ENCODE results near the gene LIN28A.
"Not testable (repeated sequence)": the region's sequence is repeated elsewhere in the genome, so short reads cannot be mapped to it uniquely, and the experiment has no call there.

Gene LIN28A, protein sequence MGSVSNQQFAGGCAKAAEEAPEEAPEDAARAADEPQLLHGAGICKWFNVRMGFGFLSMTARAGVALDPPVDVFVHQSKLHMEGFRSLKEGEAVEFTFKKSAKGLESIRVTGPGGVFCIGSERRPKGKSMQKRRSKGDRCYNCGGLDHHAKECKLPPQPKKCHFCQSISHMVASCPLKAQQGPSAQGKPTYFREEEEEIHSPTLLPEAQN

DNA sequence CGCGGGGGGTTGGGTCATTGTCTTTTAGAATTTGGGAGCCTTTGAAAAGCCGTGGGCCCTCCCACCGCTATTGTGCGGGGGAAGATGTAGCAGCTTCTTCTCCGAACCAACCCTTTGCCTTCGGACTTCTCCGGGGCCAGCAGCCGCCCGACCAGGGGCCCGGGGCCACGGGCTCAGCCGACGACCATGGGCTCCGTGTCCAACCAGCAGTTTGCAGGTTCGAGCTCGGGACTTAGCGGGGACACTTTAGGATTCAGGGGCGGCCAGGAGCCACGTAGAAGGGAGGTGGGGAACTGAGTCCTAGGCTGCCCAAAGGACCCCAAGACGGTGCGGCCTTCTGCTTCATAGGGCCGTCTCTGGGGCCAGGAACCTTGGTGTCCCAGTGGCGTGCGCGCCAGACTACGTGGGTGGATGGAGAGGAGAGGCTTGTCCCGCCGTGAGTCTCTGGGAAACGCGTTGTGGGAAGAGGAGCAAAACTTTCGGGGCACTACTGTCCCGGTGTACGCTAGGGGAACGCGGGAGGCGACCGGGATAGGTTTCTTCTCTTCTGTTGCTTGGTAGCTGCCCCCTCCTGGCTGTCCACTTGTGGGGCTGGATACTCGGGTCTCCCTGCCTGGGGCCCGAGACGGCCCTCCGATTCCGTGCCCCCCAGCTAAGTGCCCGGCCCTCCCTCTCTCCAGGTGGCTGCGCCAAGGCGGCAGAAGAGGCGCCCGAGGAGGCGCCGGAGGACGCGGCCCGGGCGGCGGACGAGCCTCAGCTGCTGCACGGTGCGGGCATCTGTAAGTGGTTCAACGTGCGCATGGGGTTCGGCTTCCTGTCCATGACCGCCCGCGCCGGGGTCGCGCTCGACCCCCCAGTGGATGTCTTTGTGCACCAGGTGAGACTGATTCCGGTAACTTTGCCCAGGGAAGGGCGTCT is at the start of gene LIN28A:
TSS of gene LIN28A (plus strand) at position 112 of the 918 bp plus-strand sequence. CDS start at position 187, 75 bp downstream.
- DNase-seq (ENCODE audit: low read depth): no peak

DNA sequence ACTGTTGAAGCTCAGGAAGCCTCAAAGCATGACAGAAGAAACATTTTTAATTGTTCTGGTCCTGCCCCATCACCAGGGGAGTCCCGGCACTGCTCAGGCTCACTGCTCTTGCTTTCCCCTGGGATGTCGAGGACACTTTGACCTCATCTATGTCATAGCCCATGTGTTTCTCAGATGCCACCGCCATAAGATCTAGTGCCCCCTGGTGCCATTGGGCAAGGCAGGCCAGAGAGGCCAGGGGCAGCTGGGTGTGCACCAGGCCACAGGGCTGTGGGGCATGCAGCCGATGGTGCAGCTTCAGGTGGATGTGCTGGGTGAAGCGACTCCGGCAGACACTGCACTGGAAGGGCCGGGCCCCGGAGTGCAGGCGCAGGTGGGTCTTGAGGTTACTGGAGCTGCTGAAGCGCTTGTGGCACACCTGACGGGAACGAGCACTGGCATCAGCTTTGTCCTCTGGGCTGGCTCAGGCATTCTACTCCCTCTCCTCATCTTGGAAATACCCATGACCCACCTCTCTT is 49.0 kb upstream of the LIN28A start:
- no peak for DNase-seq (ENCODE audit: low read depth)

DNA sequence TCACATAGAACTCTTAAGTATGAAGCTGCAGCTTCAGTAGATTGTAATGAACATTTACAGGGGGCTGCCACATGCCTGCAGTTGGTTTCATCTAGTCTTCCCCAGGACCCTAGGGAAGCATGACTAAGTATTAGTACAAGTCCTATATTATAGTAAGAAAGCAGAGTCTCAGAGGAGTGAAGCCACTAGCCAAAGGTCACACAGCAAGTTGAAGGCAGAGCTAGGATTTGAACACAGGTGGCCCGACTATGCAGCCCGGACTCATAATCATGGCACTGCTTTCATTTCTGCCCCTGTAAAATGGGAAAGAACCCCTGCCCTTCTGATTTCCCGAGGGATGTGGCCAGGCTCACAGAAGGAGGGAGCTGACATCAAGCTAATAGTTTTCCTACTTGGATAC is 48.3 kb upstream of the LIN28A start:
- DNase-seq (ENCODE audit: low read depth): no peak

GRCh38 chr1:26363549-26364448 is 46.8 kb upstream of the LIN28A start:
- peak; percentile 87 for DNase-seq (ENCODE audit: low read depth)

DNA sequence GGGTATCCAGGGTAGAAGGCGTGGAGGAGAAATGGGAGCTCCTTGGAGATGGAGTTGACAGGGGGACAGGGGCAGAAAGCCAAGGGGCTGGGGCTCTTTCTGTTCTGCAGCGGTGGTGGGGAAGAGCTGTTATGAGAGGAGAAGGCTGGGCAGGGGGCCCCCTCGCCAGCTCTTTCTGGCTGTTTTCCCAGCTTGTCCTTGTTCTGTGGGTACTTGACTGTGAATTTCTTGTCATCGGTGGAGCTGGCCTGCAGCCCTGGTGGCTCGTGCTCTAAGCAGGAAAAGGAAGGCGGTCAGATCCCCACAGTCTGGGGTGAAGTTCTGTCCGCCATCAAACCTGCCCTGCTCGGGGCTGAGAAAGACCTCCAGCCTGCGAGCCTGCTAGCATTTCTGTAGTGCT is 45.7 kb upstream of the LIN28A start:
- DNase-seq (ENCODE audit: low read depth): no peak

GRCh38 chr1:26367441-26367840 is 43.2 kb upstream of the LIN28A start:
- no peak for DNase-seq (ENCODE audit: low read depth)

GRCh38 chr1:26368006-26368405 is 42.6 kb upstream of the LIN28A start:
- no peak for DNase-seq (ENCODE audit: low read depth)

DNA sequence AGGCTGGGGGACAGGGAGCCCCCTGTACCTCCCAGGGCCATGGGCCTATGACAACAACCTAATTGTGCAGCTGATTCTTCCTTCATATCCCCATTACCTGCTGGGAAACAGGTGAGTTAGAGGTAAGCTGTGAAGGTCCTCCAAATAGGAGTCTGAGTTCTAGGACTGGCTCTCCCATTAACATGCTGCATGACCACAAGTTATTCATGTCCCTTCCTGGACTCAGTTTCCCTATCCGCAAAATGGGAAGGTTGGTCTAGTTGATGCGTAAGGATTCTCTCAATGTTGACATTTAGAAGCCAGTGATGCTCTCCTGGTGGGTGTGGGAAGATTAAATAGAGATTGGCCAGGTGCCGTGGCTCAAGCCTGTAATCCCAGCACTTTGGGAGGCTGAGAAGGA is 42.1 kb upstream of the LIN28A start:
- no peak for DNase-seq (ENCODE audit: low read depth)

DNA sequence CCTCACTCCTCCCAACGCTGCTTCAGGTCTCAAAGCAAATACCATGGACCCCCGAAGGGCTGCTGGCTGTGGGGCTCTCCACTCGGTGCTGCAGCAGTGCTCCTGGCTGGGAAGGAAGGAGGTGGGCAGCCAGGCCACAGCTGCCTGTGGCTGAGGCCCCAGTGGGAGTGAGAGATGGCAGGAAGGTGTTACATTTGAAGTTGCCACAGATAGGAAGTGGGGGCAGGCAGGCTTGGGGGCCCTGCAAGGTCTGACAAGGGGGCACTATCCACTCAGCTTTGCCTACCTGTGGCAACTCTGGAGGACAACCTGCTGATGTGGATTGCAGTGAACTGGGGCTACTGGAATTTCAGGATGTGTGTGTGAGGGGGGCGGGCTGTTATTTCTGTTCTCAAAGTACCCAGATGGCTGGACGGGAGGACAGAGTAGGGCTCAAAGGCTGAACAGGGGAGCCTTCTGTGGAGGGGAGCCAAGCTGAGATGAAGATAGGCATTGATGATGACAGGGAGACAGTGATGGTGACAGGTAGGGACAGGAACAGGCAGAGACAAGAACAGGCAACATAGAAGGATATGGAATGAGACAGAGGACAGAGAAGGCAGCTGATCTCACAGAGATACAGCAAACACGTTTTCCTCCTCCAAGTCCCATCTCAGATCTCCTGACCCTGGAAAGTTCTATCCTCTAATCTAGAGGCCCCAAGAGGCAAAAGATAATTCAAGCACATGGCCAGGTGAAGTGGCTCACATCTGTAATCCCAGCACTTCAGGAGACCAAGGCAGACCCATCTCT is 39.8 kb upstream of the LIN28A start:
- no peak for DNase-seq (ENCODE audit: low read depth)

DNA sequence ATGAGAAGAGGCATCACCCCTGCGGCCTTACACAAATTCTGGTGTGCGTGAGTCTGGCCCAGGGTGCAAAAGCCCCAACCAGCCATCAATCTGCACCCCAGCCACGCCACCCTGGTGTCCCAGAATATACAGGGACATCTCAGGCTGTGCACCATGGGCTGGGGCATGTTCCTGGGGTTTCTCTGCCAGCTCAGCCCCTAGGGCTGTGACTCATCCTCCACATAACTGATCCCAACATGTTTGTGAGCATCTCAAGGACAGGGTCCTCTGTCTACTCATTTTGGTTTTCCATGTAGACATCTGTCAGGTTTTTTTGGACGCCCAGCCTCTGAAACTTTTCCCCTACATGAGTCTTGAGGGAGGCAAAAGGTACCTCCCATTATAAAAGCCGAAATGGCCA is 38.6 kb upstream of the LIN28A start:
- DNase-seq (ENCODE audit: low read depth): no peak

GRCh38 chr1:26372611-26373010 is 38.0 kb upstream of the LIN28A start, which contains the start of gene ZNF683:
ZNF683 (minus strand) TSS chr1:26372750; CDS start chr1:26368571, 4,179 bp downstream.
- DNase-seq (ENCODE audit: low read depth): not testable (repeated sequence)

GRCh38 chr1:26373281-26373680 is 37.3 kb upstream of the LIN28A start:
- no peak for DNase-seq (ENCODE audit: low read depth)

DNA sequence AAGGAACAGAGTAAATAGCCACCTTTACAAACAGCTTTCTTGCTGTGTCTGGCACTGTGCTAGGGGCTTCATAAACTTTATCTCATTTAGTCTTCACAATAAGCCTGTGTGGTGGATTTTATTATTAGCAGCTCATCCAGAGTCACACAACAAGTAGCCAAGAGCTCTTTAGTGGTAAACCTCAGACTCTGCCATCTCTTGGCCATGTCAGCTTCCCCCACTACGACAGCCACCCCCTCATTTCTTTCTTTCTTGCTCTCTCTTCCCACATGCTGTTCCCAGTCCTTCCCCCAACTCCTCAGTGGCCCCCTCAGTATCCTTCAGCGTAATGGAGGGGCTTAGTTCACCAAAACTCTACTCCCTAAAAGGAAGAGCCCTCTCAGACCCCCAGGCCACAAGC is 36.8 kb upstream of the LIN28A start:
- DNase-seq (ENCODE audit: low read depth): no peak

DNA sequence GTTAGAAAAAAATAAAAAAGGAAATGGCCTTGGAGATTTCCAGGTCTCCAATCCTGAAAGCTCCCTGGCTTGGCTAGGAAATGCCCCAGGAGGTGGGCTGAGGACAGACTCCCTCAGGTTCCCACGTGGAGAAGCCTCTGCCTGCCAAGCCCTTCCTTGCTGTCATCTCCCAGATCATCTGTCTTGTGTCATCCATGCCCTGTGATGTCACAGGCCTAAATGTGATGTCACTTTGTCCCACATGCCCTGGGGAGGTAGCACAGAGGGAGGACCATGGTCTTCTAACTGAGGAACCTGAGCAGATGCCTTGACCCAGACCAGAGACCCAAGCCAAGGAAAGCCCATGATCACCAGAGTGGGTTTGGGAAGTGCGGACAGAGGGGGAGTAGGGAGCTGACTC is 36.3 kb upstream of the LIN28A start:
- DNase-seq (ENCODE audit: low read depth): not testable (repeated sequence)

DNA sequence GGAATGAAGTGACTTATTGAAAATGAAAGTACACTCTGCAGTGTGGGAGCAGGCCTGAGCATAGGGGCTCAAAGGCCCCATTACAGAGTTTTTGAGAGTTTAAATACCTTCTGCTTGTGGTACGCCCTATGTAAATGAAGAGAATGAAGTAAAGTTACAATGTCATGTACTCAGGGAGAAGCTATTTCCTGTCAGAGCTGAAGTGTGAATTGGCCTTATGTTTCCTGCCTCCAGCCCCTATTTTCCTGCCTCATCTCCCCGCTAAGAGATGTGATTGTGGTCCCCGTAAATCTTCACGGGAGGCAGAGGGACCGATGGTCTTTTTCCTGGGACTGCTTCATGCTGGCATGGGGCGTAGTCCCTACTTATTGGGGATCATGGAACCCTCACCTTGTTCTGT is 35.5 kb upstream of the LIN28A start:
- no peak for DNase-seq (ENCODE audit: low read depth)

GRCh38 chr1:26376050-26376449 is 34.6 kb upstream of the LIN28A start:
- no peak for DNase-seq (ENCODE audit: low read depth)

DNA sequence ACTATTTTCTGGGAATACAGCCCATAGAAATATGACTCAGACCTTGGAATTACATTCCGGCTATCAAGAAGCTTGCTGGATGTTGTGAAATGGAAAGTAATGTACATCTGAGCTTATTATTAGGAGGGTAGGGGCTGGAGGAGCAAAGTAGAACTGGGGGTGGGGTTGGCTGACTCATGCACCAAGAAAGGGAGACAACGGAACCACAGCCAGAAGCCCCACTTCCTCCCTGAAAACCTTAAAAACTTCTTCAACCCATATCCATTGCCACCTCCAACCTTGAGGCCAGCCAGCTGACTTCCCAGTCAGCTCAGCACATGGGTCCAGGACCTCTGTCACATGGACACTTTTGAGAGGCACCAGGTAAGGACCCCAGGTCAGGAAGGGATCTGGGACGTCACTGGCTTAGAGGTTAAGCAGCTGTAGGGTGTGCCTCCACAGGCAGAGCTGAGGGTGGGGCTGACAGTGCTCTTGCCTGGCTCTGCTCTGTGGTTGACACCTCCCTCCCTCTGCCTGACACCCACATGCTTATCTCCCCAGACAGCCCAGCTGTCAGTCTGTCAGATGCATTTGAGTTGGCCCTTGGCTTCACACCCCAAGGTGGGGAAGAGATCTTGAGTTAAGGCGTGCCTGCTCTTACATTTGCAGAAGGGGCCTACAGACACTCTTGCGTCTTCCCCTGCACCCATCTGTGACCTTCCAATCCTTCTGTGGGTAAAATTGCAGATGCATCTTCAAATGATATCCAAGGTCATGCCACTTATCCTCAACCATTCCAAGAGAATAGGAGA is 32.3 kb upstream of the LIN28A start:
- DNase-seq (ENCODE audit: low read depth): peak; percentile 98

GRCh38 chr1:26378879-26379251 is 31.8 kb upstream of the LIN28A start:
- DNase-seq (ENCODE audit: low read depth): no peak

DNA sequence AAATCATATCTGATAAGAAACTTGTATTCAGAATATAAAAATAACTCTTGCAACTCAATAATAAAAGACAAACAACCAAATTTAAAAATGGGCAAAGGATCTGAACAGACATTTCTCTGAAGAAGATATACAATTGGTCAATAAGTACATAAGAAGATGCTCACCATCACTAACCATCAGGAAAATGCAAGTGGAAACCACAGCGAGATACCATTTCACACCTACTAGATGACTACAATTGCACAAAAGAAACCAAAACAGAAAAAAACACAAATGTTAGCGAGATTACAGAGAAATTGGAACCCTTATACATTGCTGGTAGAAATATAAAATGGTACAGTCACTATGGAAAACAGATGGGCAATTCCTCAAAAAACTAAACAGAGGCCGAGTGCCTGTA is 26.5 kb upstream of the LIN28A start:
- DNase-seq (ENCODE audit: low read depth): no peak

- DNase-seq (ENCODE audit: low read depth): not testable (repeated sequence)
These were observed 25.6 kb upstream of the LIN28A start for GRCh38 chr1:26385063-26385462.
